GM12892 (cell line): Measurements from ENCODE around the gene GPR157.

Source experiments
- POLR2A ChIP-seq: IDR thresholded peaks from 2 replicates; pipeline ENCODE4 v1.6.1; 2011; ENCODE audit warnings: low read depth, low read length, control low read depth
- POLR2AphosphoS5 ChIP-seq: IDR thresholded peaks from 2 replicates; pipeline ENCODE4 v1.6.1; 2011; ENCODE audit warnings: low read depth, low read length, control low read depth

DNA sequence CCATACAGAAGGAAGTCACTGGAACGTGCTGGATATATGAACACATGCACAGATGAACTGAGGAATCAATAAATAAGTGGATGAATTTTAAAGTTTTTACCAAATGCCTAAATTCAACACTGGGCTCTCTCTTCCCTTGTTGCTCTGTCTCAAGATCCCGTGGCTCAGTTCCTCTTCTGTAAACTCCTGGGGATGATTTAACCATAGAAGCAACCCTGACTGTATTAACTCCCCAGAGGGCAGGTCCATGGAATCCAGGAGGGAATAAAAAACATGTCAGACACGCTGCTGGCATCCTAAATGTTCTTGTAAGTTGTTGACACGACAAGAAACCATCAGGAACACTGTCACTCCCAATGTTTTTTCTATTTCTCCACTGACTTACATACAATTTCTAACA, 45.3 kb upstream of the GPR157 start:
- no peak for TF ChIP-seq POLR2A
- no peak for TF ChIP-seq POLR2AphosphoS5
